ENCODE results near the gene TMEFF1. TPM values are rescaled to one million over a fixed set of nuclear protein-coding genes. Genes with fewer than 3 reads are reported as not detected.

Gene TMEFF1
- total RNA-seq, 1 experiment from 2014 or later: 65.5 TPM

GRCh38 chr9:100595391-100596199 lies 122.6 kb downstream of the TMEFF1 start:
- no peaks in the 10 kb centered on the region for H3K79me1 ChIP-seq (ENCODE audit: insufficient read depth, low read depth, low read length, poor library complexity, severe bottlenecking)
- H3K18ac ChIP-seq (ENCODE audit: insufficient read length, low read depth, low read length): no peak overlapping the region
- Mint-ChIP-seq H3K27me3 (ENCODE audit: low read depth) (no peaks in the 10 kb centered on the region), H3K9me3 (no peaks in the 10 kb centered on the region; a peak in 1 of 5 replicates), H3K36me3 (ENCODE audit: insufficient read depth in 1 of 3, low read depth in 3 of 3) (no peaks in the 10 kb centered on the region), H3K4me1 (peaks cover 24 to 30% of the 10 kb centered on the region in 2 experiments), H3K27ac (peak overlapping the region in 2 of 3 experiments; percentile 8 to 76; a peak in 2 of 7 replicates), H3K4me3 (no peak overlapping the region)
- no peak overlapping the region for H3K9ac ChIP-seq (ENCODE audit: extremely low read depth, insufficient read length, low read length)
- no peak overlapping the region for H4K8ac ChIP-seq (replicated peaks; ENCODE audit: insufficient read length, low read depth, low read length)
- no peaks in the 10 kb centered on the region for H3K27me3 ChIP-seq (ENCODE audit: insufficient read depth, low read length)
- no peak overlapping the region for H2BK5ac ChIP-seq (ENCODE audit: insufficient read length, low read length)
- no peak overlapping the region for H3K14ac ChIP-seq (ENCODE audit: insufficient read depth, low read length)
- H3K23ac ChIP-seq (ENCODE audit: insufficient read length, low read depth, low read length): no peak overlapping the region
- H2AK5ac ChIP-seq (ENCODE audit: insufficient read length, low read length): no peak overlapping the region
- peak; percentile 88 for TF ChIP-seq CTCF (conservative IDR thresholded peaks at IDR 0.05)
- H4K91ac ChIP-seq (ENCODE audit: insufficient read length, low read depth, low read length): no peak overlapping the region
- peaks cover 3% of the 10 kb centered on the region for H3K23me2 ChIP-seq (ENCODE audit: insufficient read length, low read depth, low read length, poor library complexity, severe bottlenecking)
- no peak overlapping the region for H2AFZ ChIP-seq (ENCODE audit: low read length)
- H4K5ac ChIP-seq (ENCODE audit: insufficient read length, low read depth, low read length): no peak overlapping the region
- no peak overlapping the region for H3K4ac ChIP-seq (ENCODE audit: low read depth, low read length)
- no peak overlapping the region for H3K56ac ChIP-seq (ENCODE audit: insufficient read length, low read depth, low read length)
- H3K27ac ChIP-seq (ENCODE audit: insufficient read length, low read depth, low read length): no peak overlapping the region
- H3T11ph ChIP-seq (ENCODE audit: low read length): no peak overlapping the region
- H3K4me1 ChIP-seq (ENCODE audit: insufficient read depth, low read length): peaks cover 5% of the 10 kb centered on the region; the same call in 1 of the 2 replicates
- no peaks in the 10 kb centered on the region for H3K79me2 ChIP-seq (ENCODE audit: insufficient read depth, low read length)
- no peak for DNase-seq
- no peaks in the 10 kb centered on the region for H4K20me1 ChIP-seq (ENCODE audit: control insufficient read depth, insufficient read depth, insufficient read length)
- H3K4me2 ChIP-seq (ENCODE audit: insufficient read depth, insufficient read length, low read length): no peak overlapping the region
- H2BK15ac ChIP-seq (ENCODE audit: low read depth, low read length): no peak overlapping the region
- H2BK20ac ChIP-seq (ENCODE audit: low read depth, low read length, poor library complexity, severe bottlenecking): no peak overlapping the region
- no CpG with 5 or more reads among the region's 3 CpGs for WGBS (ENCODE audit: extremely low coverage, insufficient read length, low lambda C conversion rate)
- no peaks in the 10 kb centered on the region for H3K9me3 ChIP-seq (ENCODE audit: control insufficient read depth, low read depth, low read length)
- no peak overlapping the region for H2BK12ac ChIP-seq (ENCODE audit: insufficient read length, low read depth, low read length)
- no peak overlapping the region for H2BK120ac ChIP-seq (ENCODE audit: low read depth, low read length, poor library complexity, severe bottlenecking)
